Endothelial cell of umbilical vein (primary cell): ENCODE measurements around the gene CHAF1A.

Experiments
- CTCF ChIP-seq, 2 donors: IDR thresholded peaks; 1 replicate in 1 of 2; 2 replicates in 1 of 2; pipeline ENCODE4 v1.5.1; 2011; ENCODE audit warnings: low read length in 2 of 2, mild to moderate bottlenecking in 2 of 2, moderate library complexity in 2 of 2, control low read depth in 1 of 2, inconsistent platforms in 1 of 2, low read depth in 1 of 2; ENCODE audit not compliant: insufficient read depth in 1 of 2; ENCODE audit errors: extremely low read depth in 1 of 2
- POLR2A ChIP-seq: IDR thresholded peaks from 2 replicates; pipeline ENCODE4 v1.6.1; 2012; ENCODE audit warnings: low read depth, mild to moderate bottlenecking, control low read depth, low read length

- TF ChIP-seq CTCF (IDR thresholded peaks at IDR 0.05; ENCODE audit: extremely low read depth in 1 of 2, insufficient read depth in 1 of 2, low read depth in 1 of 2, low read length in 2 of 2), result no peak
- TF ChIP-seq POLR2A, result no peak
Observed at GRCh38 chr19:4436231-4436630, 33.8 kb downstream of the CHAF1A start.
